Keratinocyte (primary cell): Measurements from ENCODE around the gene MLPH. TPM values are rescaled to one million over a fixed set of nuclear protein-coding genes. Genes with fewer than 3 reads are reported as not detected.

Experiments used
- DNase-seq: peaks from one replicate; pipeline ENCODE4 v3.0.0-alpha.2; 2011; ENCODE audit warnings: low read depth, missing footprints, low spot score
- FAIRE-seq: peaks from 2 replicates; lab custom pipeline; 2011; peaks lifted over from hg19 to GRCh38; lab: Jason Lieb, UNC
- H2AFZ ChIP-seq: 2 replicates; pipeline ENCODE4 v1.6.0; 2012; ENCODE audit warnings: low read length, control low read depth, inconsistent platforms; ENCODE audit not compliant: control insufficient read depth
- H3K27ac ChIP-seq: 2 replicates; pipeline ENCODE4 v1.5.1; 2011; ENCODE audit warnings: low read length; ENCODE audit not compliant: control insufficient read depth, insufficient read depth
- H3K27me3 ChIP-seq: 3 replicates; pipeline ENCODE4 v1.6.0; 2011; ENCODE audit warnings: low read length; ENCODE audit not compliant: control insufficient read depth, insufficient read depth; ENCODE audit errors: extremely low read depth
- H3K36me3 ChIP-seq, 2 experiments: 2 replicates in 1 of 2; 3 replicates in 1 of 2; pipeline ENCODE4 v1.5.1; 2011; ENCODE audit warnings: low read length in 2 of 2, mild to moderate bottlenecking in 1 of 2; ENCODE audit not compliant: control insufficient read depth in 2 of 2, insufficient read depth in 2 of 2; ENCODE audit errors: extremely low read depth in 1 of 2
- H3K4me1 ChIP-seq: 3 replicates; pipeline ENCODE4 v1.5.1; 2011; ENCODE audit warnings: low read length; ENCODE audit not compliant: control insufficient read depth, insufficient read depth; ENCODE audit errors: extremely low read depth
- H3K4me2 ChIP-seq: 3 replicates; pipeline ENCODE4 v1.6.0; 2011; ENCODE audit warnings: low read depth, low read length; ENCODE audit not compliant: control insufficient read depth, insufficient read depth; ENCODE audit errors: extremely low read depth
- H3K4me3 ChIP-seq, 3 experiments: fragments of 200-600 bp in 1 of 3; sonication (generic) in 1 of 3; 2 replicates in 2 of 3; 3 replicates in 1 of 3; pipeline ENCODE4 v1.5.1; 2011 to 2016; ENCODE audit warnings: low read length in 3 of 3, mild to moderate bottlenecking in 3 of 3, control low read depth in 2 of 3, inconsistent platforms in 1 of 3, low read depth in 1 of 3, mixed read lengths in 1 of 3, mixed run types in 1 of 3, moderate library complexity in 1 of 3; ENCODE audit not compliant: control insufficient read depth in 2 of 3, insufficient read depth in 2 of 3; ENCODE audit errors: extremely low read depth in 1 of 3
- H3K79me2 ChIP-seq: 2 replicates; pipeline ENCODE4 v1.6.0; 2012; ENCODE audit warnings: low read length; ENCODE audit not compliant: control insufficient read depth, insufficient read depth
- H3K9ac ChIP-seq: 3 replicates; pipeline ENCODE4 v1.6.0; 2011; ENCODE audit warnings: low read length; ENCODE audit not compliant: control insufficient read depth, insufficient read depth; ENCODE audit errors: extremely low read depth
- H3K9me1 ChIP-seq: 3 replicates; pipeline ENCODE4 v1.6.0; 2011; ENCODE audit warnings: low read length; ENCODE audit not compliant: control insufficient read depth, insufficient read depth; ENCODE audit errors: extremely low read depth
- H3K9me3 ChIP-seq: 2 replicates; pipeline ENCODE4 v1.5.1; 2012; ENCODE audit warnings: low read depth, low read length; ENCODE audit not compliant: control insufficient read depth
- H4K20me1 ChIP-seq: 3 replicates; pipeline ENCODE4 v1.6.0; 2011; ENCODE audit warnings: low read length; ENCODE audit not compliant: control insufficient read depth, insufficient read depth; ENCODE audit errors: extremely low read depth
- CTCF ChIP-seq, 3 experiments: IDR thresholded peaks in 1 of 3; conservative IDR thresholded peaks in 1 of 3; optimal IDR thresholded peaks in 1 of 3; 2 replicates in 2 of 3; 3 replicates in 1 of 3; pipeline versions ENCODE3 to v1.5.1; 2011; ENCODE audit warnings: low read length in 3 of 3, mild to moderate bottlenecking in 3 of 3, moderate library complexity in 2 of 3, control low read depth in 1 of 3, inconsistent platforms in 1 of 3; ENCODE audit not compliant: insufficient read depth in 2 of 3; ENCODE audit errors: extremely low read depth in 1 of 3
- EZH2 ChIP-seq: IDR thresholded peaks from one replicate; pipeline ENCODE4 v1.6.1; 2012; ENCODE audit warnings: inconsistent platforms, mild to moderate bottlenecking, low read length, moderate library complexity
- dilution Hi-C: fragments of 300-500 bp; cut with MboI; formaldehyde crosslinking; loops from one replicate; pipeline ENCODE4 v1.7.0; 2020; ENCODE audit warnings: low sequenced_read_pairs; ENCODE audit not compliant: extremely low pct_ligation_motif_present
- polyA plus RNA-seq, 5 experiments: library from polyadenylated mRNA; depleted of rRNA in 3 of 5; stranded (reverse) in 3 of 5; stranded (forward) in 1 of 5; unstranded in 1 of 5; fragments of >200 nt; gene quantifications; 1 replicate in 1 of 5; 2 replicates in 3 of 5; 3 replicates in 1 of 5; pipeline versions ENCODE4 v1.2.1 to v1.2.3, GENCODE V29; 2011 to 2012; ENCODE audit warnings: missing spikeins in 2 of 5, low read depth in 1 of 5, low replicate concordance in 1 of 5

MLPH gene
- polyA plus RNA-seq, 1 donor (not counting 4 experiments of a cell fraction or from before 2014, with no cell fraction given): 0.67 TPM

DNA sequence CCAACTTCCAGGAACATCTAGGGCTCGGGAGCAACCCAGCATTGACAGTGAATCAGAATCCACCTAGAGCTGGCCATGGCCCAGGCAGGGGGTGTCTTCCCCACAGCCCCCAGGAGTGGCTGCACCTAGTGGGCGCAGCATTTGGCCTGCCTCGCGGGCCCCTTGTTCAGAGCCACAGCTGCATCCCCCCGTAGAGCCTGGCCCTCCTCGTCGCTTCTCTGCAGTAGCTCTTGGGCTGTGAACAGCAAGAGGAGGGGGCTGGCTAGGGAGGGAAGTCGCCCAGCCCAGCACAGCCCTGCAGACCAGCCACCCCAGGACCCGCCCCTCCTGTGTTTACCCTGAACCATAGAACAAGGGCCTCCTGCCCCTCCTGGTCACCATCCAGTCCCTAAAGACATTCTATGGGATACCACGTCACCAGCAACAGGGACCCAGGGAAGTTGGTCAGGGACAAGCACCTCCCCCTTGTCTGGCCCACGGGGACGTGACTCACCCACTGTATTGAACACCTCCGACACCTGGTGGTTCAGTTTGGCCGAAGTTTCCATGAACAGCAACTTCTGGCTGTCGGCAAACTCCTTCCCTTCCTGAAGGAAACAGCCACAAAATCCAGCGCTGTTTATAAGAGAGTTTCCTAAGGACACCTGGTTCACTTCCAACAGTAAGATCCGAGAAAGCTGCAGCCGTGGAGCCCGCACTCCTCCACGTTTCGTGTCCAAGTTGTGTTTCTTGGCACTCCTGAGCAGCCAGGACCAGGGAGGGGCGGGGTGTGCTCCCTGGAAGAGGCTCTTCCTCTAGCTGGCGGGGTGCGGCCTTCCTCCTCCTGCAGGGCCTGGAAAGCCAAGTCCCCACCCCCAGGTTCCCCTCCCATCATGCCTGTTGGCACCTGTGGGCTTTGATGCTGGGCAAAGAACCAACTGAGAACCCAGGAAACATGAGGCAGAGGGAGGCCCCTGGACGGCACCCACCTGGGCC lies 88.1 kb downstream of the MLPH start:
- H3K4me1 ChIP-seq: peaks cover 16% of the 10 kb centered on the region
- peak overlapping the region; percentile 66 for H3K4me2 ChIP-seq

DNA sequence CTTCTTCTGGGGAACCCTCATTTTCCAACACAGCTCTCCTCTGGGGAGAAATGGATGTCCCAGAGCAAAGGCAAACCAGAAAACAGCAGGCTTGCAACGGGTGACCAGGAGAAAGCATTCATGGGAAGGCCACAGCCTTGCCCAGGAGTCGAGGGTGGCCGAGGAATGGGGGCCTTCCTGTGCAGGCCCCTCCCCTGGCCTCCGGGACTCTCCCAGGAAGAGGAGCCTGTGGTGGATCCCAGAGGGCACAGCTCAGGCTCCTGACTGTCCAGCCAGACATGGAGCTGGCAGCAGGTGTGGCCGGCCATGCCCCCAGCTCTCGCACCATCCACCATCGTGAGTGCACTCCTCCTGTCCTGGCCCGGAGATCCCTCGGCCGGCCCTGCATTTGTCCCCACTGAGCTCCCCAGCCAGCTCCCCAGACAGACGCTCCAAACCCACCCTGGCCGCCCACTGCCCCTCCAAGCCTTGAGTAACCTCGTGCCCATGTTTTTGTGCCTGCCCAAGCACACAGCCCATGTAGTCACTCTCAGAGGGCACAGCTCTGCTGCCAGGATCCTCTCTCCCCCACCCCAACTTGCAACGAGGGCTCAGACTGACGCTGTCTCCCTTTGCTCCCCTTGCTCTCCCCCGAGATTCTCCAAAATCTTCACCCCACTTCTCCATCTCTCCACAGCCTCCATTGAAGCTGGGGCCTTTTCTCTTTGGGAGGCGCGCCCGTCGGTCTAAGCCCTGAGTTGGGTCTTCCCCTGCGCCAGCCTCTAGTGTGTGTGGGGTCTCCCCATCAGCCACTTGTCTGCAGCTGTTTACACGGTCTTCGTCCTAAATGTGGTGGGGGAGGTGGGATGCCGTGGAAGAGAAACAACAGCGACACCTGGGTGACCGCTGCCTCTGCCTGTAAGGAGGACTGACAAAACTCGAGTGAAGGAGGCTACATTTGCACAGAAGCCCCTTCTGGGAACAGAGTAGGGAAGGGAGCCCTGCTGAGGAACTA lies 89.1 kb downstream of the MLPH start:
- Histone ChIP-seq H3K4me3 (no peak overlapping the region), H2AFZ (no peak overlapping the region), H3K4me1 (peaks cover 16% of the 10 kb centered on the region), H3K79me2 (no peaks in the 10 kb centered on the region), H3K9me1 (no peaks in the 10 kb centered on the region), H3K27me3 (no peaks in the 10 kb centered on the region), H3K9ac (no peak overlapping the region), H3K9me3 (no peaks in the 10 kb centered on the region), H4K20me1 (no peaks in the 10 kb centered on the region), H3K36me3 (no peaks in the 10 kb centered on the region), H3K4me2 (no peak overlapping the region), H3K27ac (no peak overlapping the region)
- dilution Hi-C loops: no loop called here
- FAIRE-seq (no peak), DNase-seq (no peak)
- no peak for TF ChIP-seq CTCF (optimal IDR thresholded peaks at IDR 0.05 in 1 of 3, IDR thresholded peaks at IDR 0.05 in 1 of 3, conservative IDR thresholded peaks at IDR 0.05 in 1 of 3; ENCODE audit: extremely low read depth in 1 of 3, insufficient read depth in 2 of 3, low read length in 3 of 3)
- TF ChIP-seq EZH2: no peak

More for the DNA sequence above, 88.1 kb downstream of the MLPH start:
- peak; percentile 52 for DNase-seq
- no peaks in the 10 kb centered on the region for H4K20me1 ChIP-seq
- H3K9ac ChIP-seq: peak overlapping the region; percentile 33
- peak overlapping the region in 2 of 3 experiments; percentile 7 to 8 for H3K4me3 ChIP-seq
- peak overlapping the region; percentile 67 for H2AFZ ChIP-seq
- TF ChIP-seq CTCF (optimal IDR thresholded peaks at IDR 0.05 in 1 of 3, IDR thresholded peaks at IDR 0.05 in 1 of 3, conservative IDR thresholded peaks at IDR 0.05 in 1 of 3; ENCODE audit: extremely low read depth in 1 of 3, insufficient read depth in 2 of 3, low read length in 3 of 3) (peak; percentile 35 to 57 (median 40)), EZH2 (no peak)
- peak overlapping the region; percentile 11 for H3K27ac ChIP-seq
- H3K79me2 ChIP-seq: no peaks in the 10 kb centered on the region
- no peaks in the 10 kb centered on the region for H3K9me1 ChIP-seq
- H3K9me3 ChIP-seq: no peaks in the 10 kb centered on the region
- no peaks in the 10 kb centered on the region for H3K27me3 ChIP-seq
- dilution Hi-C loops: no loop called here
- no peaks in the 10 kb centered on the region for H3K36me3 ChIP-seq
- peak; percentile 89 for FAIRE-seq
